Upper lobe of right lung (tissue), 1 donor: ENCODE results near the gene PLCB3. TPM values are rescaled to one million over a fixed set of nuclear protein-coding genes. Genes with fewer than 3 reads are reported as not detected.
A peak's percentile ranks its signal among the peaks of the same experiment; 100 is the strongest.

ENCODE experiments used
- ATAC-seq: fragments of 200-7000 bp; cut with Tn5 transposase; one replicate; pipeline ENCODE4 v1.9.1; 2020; ENCODE audit warnings: mild to moderate bottlenecking, moderate library complexity
- DNase-seq: peaks from one replicate; pipeline ENCODE4 v3.0.0-alpha.2; 2020
- H3K27ac ChIP-seq: fragments of 200-600 bp; one replicate; pipeline ENCODE4 v1.8.0; 2022
- H3K27me3 ChIP-seq: fragments of 200-600 bp; one replicate; pipeline ENCODE4 v1.8.0; 2022; ENCODE audit warnings: mild to moderate bottlenecking
- H3K36me3 ChIP-seq: fragments of 200-600 bp; one replicate; pipeline ENCODE4 v1.8.0; 2022
- H3K4me1 ChIP-seq: fragments of 200-600 bp; one replicate; pipeline ENCODE4 v1.8.0; 2022
- H3K4me3 ChIP-seq: fragments of 200-600 bp; one replicate; pipeline ENCODE4 v1.8.0; 2022; ENCODE audit warnings: mild to moderate bottlenecking
- H3K9me3 ChIP-seq: fragments of 200-600 bp; one replicate; pipeline ENCODE4 v1.8.0; 2022
- CTCF ChIP-seq: fragments of 200-600 bp; IDR thresholded peaks from one replicate; pipeline ENCODE4 v1.8.0; 2022; ENCODE audit warnings: antibody characterized with exemption
- intact Hi-C: fragments of 100-400 bp; cut with DNase I; formaldehyde crosslinking; loops from one replicate; pipeline ENCODE4 v1.11.0; 2022
- long read RNA-seq: library from polyadenylated mRNA; unstranded; transcript quantifications from one replicate; pipeline ENCODE4 v2.0.0, GENCODE V29; 2021
- total RNA-seq: library from RNA; stranded (reverse); fragmentation: NEBNext Ultra II Directional; extraction: Animal tissue kit (Norgen Biotek cat#: 25700); gene quantifications from one replicate; pipeline ENCODE4 v1.2.1, GENCODE V29; 2021
- donor health status: DM: no; HTN: yes; CAD: no; lungs with severe emphysema.

The PLCB3 gene
- total RNA-seq, result 32.4 TPM
- long read RNA-seq, full-length matches to known transcripts, result 13 of 23 reads
- long read RNA-seq, partial matches to known transcripts, result 8 of 23 reads
- long read RNA-seq, other reads (novel, unspliced or antisense), result 2 of 23 reads

GRCh38 chr11:64251016-64251752 is at the start of gene PLCB3:
TSS of gene PLCB3 (plus strand) at chr11:64251530. CDS start at chr11:64251650, 120 bp downstream.
- Histone ChIP-seq H3K4me1 (peaks cover 26% of the 10 kb centered on the region), H3K27ac (peak within 1 kb of the TSS; percentile 72), H3K4me3 (peak within 1 kb of the TSS; percentile 89), H3K27me3 (no peaks in the 10 kb centered on the region), H3K9me3 (no peaks in the 10 kb centered on the region), H3K36me3 (peaks cover 14% of the 10 kb centered on the region)
- TF ChIP-seq CTCF, result peak; percentile 66
- peak; percentile 77 for ATAC-seq
- intact Hi-C loops, result no loop called here
- peak; percentile 82 for DNase-seq

- no peak for ATAC-seq
- H3K9me3 ChIP-seq, result no peaks in the 10 kb centered on the region
- no peak for DNase-seq
- H3K4me3 ChIP-seq, result no peak overlapping the region
- TF ChIP-seq CTCF, result no peak
- H3K27ac ChIP-seq, result no peak overlapping the region
- intact Hi-C loops, result loop anchor here (5.0 kb wide), 1 partner anchor 101 kb away; the partner anchor contains the start of gene CATSPERZ
- peaks cover 78% of the 10 kb centered on the region for H3K36me3 ChIP-seq
- H3K27me3 ChIP-seq, result no peaks in the 10 kb centered on the region
- H3K4me1 ChIP-seq, result peaks cover 22% of the 10 kb centered on the region
These were observed 49.8 kb upstream of the PLCB3 start for GRCh38 chr11:64201543-64201942.

GRCh38 chr11:64202992-64203391 is 48.3 kb upstream of the PLCB3 start:
- Histone ChIP-seq H3K4me3 (no peak overlapping the region), H3K27me3 (no peaks in the 10 kb centered on the region), H3K9me3 (no peaks in the 10 kb centered on the region), H3K36me3 (peaks cover 63% of the 10 kb centered on the region), H3K27ac (no peak overlapping the region), H3K4me1 (peaks cover 36% of the 10 kb centered on the region)
- intact Hi-C loops, result loop anchor here (5.0 kb wide), 1 partner anchor 99 kb away; the partner anchor contains the start of gene CATSPERZ
- ATAC-seq (no peak), DNase-seq (no peak)
- TF ChIP-seq CTCF, result no peak

- intact Hi-C loops, result loop anchor here (5.0 kb wide), 1 partner anchor 99 kb away; the partner anchor contains the start of gene CATSPERZ
- no peak for TF ChIP-seq CTCF
- H3K27me3 ChIP-seq, result no peaks in the 10 kb centered on the region
- H3K36me3 ChIP-seq, result peaks cover 58% of the 10 kb centered on the region
- H3K4me1 ChIP-seq, result peaks cover 42% of the 10 kb centered on the region
- no peaks in the 10 kb centered on the region for H3K9me3 ChIP-seq
- DNase-seq (no peak), ATAC-seq (no peak)
- H3K4me3 ChIP-seq, result no peak overlapping the region
- no peak overlapping the region for H3K27ac ChIP-seq
These were observed 47.8 kb upstream of the PLCB3 start for GRCh38 chr11:64203421-64204079.

GRCh38 chr11:64204080-64204440 is 47.3 kb upstream of the PLCB3 start:
- TF ChIP-seq CTCF, result no peak
- no peak for DNase-seq
- Histone ChIP-seq H3K27ac (no peak overlapping the region), H3K4me1 (peaks cover 47% of the 10 kb centered on the region), H3K36me3 (peaks cover 53% of the 10 kb centered on the region), H3K9me3 (no peaks in the 10 kb centered on the region), H3K27me3 (no peaks in the 10 kb centered on the region), H3K4me3 (no peak overlapping the region)
- no peak for ATAC-seq
- intact Hi-C loops, result loop anchor here (5.0 kb wide), 1 partner anchor 98 kb away; the partner anchor contains the start of gene CATSPERZ
